WTC11 (cell line): Measurements from ENCODE around the gene TTN. TPM values are rescaled to one million over a fixed set of nuclear protein-coding genes. Genes with fewer than 3 reads are reported as not detected.

Source experiments
- ATAC-seq: fragments of 200-7000 bp; cut with Tn5 transposase; 2 replicates; pipeline ENCODE4 v1.10.0; 2021; ENCODE audit warnings: mild to moderate bottlenecking, moderate library complexity
- CTCF ChIA-PET: fragments of 300-600 bp; sonication (Branson Sonifier 250); formaldehyde crosslinking; loops from one replicate; lab custom pipeline; 2021; ENCODE audit warnings: antibody characterized with exemption; lab: Charles Lee
- POLR2A ChIA-PET: fragments of 350-600 bp; sonication (Branson Sonifier 250); formaldehyde crosslinking; loops from one replicate; lab custom pipeline; 2021; ENCODE audit warnings: antibody characterized with exemption; lab: Charles Lee
- DNase-seq: peaks from one replicate; pipeline ENCODE4 v3.0.0; 2021; ENCODE audit warnings: low spot score
- H3K27ac Mint-ChIP-seq: 2 replicates; pipeline ENCODE4 v1.8.0; 2021; ENCODE audit warnings: mixed read lengths
- H3K27me3 Mint-ChIP-seq: 2 replicates; pipeline ENCODE4 v1.8.0; 2021; ENCODE audit warnings: low read depth, mild to moderate bottlenecking, moderate library complexity, mixed read lengths
- H3K36me3 Mint-ChIP-seq: 2 replicates; pipeline ENCODE4 v1.8.0; 2021; ENCODE audit warnings: mixed read lengths
- H3K4me1 Mint-ChIP-seq: 2 replicates; pipeline ENCODE4 v1.8.0; 2022; ENCODE audit warnings: mixed read lengths
- H3K4me3 Mint-ChIP-seq: 2 replicates; pipeline ENCODE4 v1.8.0; 2021; ENCODE audit warnings: mild to moderate bottlenecking, moderate library complexity, mixed read lengths
- H3K9me3 Mint-ChIP-seq: 2 replicates; pipeline ENCODE4 v1.8.0; 2021; ENCODE audit warnings: mixed read lengths
- AFF4 ChIP-seq: sonication (generic); formaldehyde crosslinking; IDR thresholded peaks from 2 replicates; pipeline ENCODE4 v1.8.1; 2023; ENCODE audit warnings: mild to moderate bottlenecking, missing genetic modification reagents, borderline replicate concordance
- ATF1 ChIP-seq: sonication (generic); formaldehyde crosslinking; IDR thresholded peaks from 2 replicates; pipeline ENCODE4 v1.8.1; 2023; ENCODE audit warnings: mild to moderate bottlenecking, moderate library complexity, missing genetic modification reagents
- ATF2 ChIP-seq: sonication (generic); formaldehyde crosslinking; IDR thresholded peaks from 2 replicates; pipeline ENCODE4 v1.8.1; 2022; ENCODE audit warnings: low read depth, missing genetic modification reagents, borderline replicate concordance
- CREM ChIP-seq: sonication (generic); formaldehyde crosslinking; IDR thresholded peaks from 2 replicates; pipeline ENCODE4 v1.8.1; 2022; ENCODE audit warnings: mild to moderate bottlenecking, missing genetic modification reagents, moderate library complexity
- E2F4 ChIP-seq: sonication (generic); formaldehyde crosslinking; IDR thresholded peaks from 2 replicates; pipeline ENCODE4 v1.8.1; 2022; ENCODE audit warnings: low read depth, mild to moderate bottlenecking, moderate library complexity, missing genetic modification reagents, borderline replicate concordance
- ELF4 ChIP-seq: sonication (generic); formaldehyde crosslinking; IDR thresholded peaks from 2 replicates; pipeline ENCODE4 v1.8.1; 2022; ENCODE audit warnings: low read depth, mild to moderate bottlenecking, moderate library complexity, missing genetic modification reagents
- ERG ChIP-seq: fragments of 250-450 bp; sonication (Bioruptor Pico); IDR thresholded peaks from 2 replicates; pipeline ENCODE4 v1.8.0; 2021; ENCODE audit warnings: mild to moderate bottlenecking
- FOXP1 ChIP-seq: sonication (generic); formaldehyde crosslinking; IDR thresholded peaks from 2 replicates; pipeline ENCODE4 v1.8.0; 2022; ENCODE audit warnings: missing genetic modification reagents, mild to moderate bottlenecking, moderate library complexity, borderline replicate concordance
- HMGXB4 ChIP-seq: sonication (generic); formaldehyde crosslinking; IDR thresholded peaks from 2 replicates; pipeline ENCODE4 v1.8.1; 2023; ENCODE audit warnings: mild to moderate bottlenecking, moderate library complexity, missing genetic modification reagents
- JAZF1 ChIP-seq: fragments of 250-450 bp; sonication (Bioruptor Pico); IDR thresholded peaks from 2 replicates; pipeline ENCODE4 v1.9.0; 2021; ENCODE audit warnings: moderate library complexity, mild to moderate bottlenecking, inconsistent platforms
- JUN ChIP-seq: sonication (generic); formaldehyde crosslinking; IDR thresholded peaks from 2 replicates; pipeline ENCODE4 v1.8.0; 2023; ENCODE audit warnings: mild to moderate bottlenecking, missing genetic modification reagents
- KAT7 ChIP-seq: sonication (generic); formaldehyde crosslinking; IDR thresholded peaks from 2 replicates; pipeline ENCODE4 v1.8.1; 2023; ENCODE audit warnings: missing genetic modification reagents, mild to moderate bottlenecking, borderline replicate concordance
- MXD4 ChIP-seq: fragments of 250-450 bp; sonication (Bioruptor Pico); IDR thresholded peaks from 2 replicates; pipeline ENCODE4 v1.8.0; 2021; ENCODE audit warnings: mild to moderate bottlenecking, moderate library complexity, borderline replicate concordance
- PREB ChIP-seq: sonication (generic); formaldehyde crosslinking; IDR thresholded peaks from 2 replicates; pipeline ENCODE4 v1.8.1; 2022; ENCODE audit warnings: mild to moderate bottlenecking, missing genetic modification reagents, moderate library complexity, borderline replicate concordance
- SMAD4 ChIP-seq: sonication (generic); formaldehyde crosslinking; IDR thresholded peaks from 2 replicates; pipeline ENCODE4 v1.8.0; 2022; ENCODE audit warnings: mild to moderate bottlenecking, missing genetic modification reagents
- USF1 ChIP-seq: sonication (generic); formaldehyde crosslinking; IDR thresholded peaks from 2 replicates; pipeline ENCODE4 v1.8.0; 2022; ENCODE audit warnings: mild to moderate bottlenecking, missing genetic modification reagents
- ZNF281 ChIP-seq: sonication (generic); formaldehyde crosslinking; IDR thresholded peaks from 2 replicates; pipeline ENCODE4 v1.8.0; 2023; ENCODE audit warnings: mild to moderate bottlenecking, missing genetic modification reagents
- ZNF317 ChIP-seq: sonication (generic); formaldehyde crosslinking; IDR thresholded peaks from 2 replicates; pipeline ENCODE4 v1.8.1; 2023; ENCODE audit warnings: low read depth, mild to moderate bottlenecking, moderate library complexity, missing genetic modification reagents, borderline replicate concordance
- total RNA-seq: library from RNA; stranded (reverse); gene quantifications from 3 replicates; pipeline ENCODE4 v1.2.3, GENCODE V29; 2021

Gene TTN
- total RNA-seq, 1 experiment from 2014 or later, result 4.7 TPM

- Mint-ChIP-seq H3K4me3 (no peak overlapping the region), H3K27ac (no peak overlapping the region), H3K36me3 (no peaks in the 10 kb centered on the region), H3K9me3 (no peaks in the 10 kb centered on the region), H3K27me3 (no peaks in the 10 kb centered on the region), H3K4me1 (no peaks in the 10 kb centered on the region)
- TF ChIP-seq FOXP1 (CRISPR knock-in tag) (no peak), ATF1 (CRISPR knock-in tag) (no peak), SMAD4 (CRISPR knock-in tag) (no peak), ZNF317 (CRISPR knock-in tag) (no peak), HMGXB4 (CRISPR knock-in tag) (no peak), JUN (CRISPR knock-in tag) (no peak), CREM (no peak), PREB (CRISPR knock-in tag) (no peak), ELF4 (CRISPR knock-in tag) (no peak), KAT7 (CRISPR knock-in tag) (no peak), USF1 (CRISPR knock-in tag) (no peak), E2F4 (CRISPR knock-in tag) (no peak), AFF4 (CRISPR knock-in tag) (no peak), ERG (CRISPR knock-in tag) (no peak), ATF2 (no peak), ZNF281 (CRISPR knock-in tag) (no peak), MXD4 (CRISPR knock-in tag) (no peak), JAZF1 (CRISPR knock-in tag) (no peak)
- POLR2A ChIA-PET, result no interaction called here
- CTCF ChIA-PET, result interaction anchor here (1.5 kb wide), 1 partner anchor 11 kb away, joined by 13 read pairs; no protein-coding TSS in a partner anchor
- DNase-seq, result no peak
- ATAC-seq, result no peak
Measured at GRCh38 chr2:178689808-178690207, 117.4 kb downstream of the TTN start.
